Uterus (tissue), 4 donors: Measurements from ENCODE around the gene CHST11. TPM values are rescaled to one million over a fixed set of nuclear protein-coding genes. Genes with fewer than 3 reads are reported as not detected.

Experiments used
- DNase-seq, 2 donors: peaks; one replicate each; pipeline ENCODE4 v3.0.0-alpha.2; 2019 to 2020
- H3K27ac ChIP-seq, 2 donors: fragments of 200-600 bp; sonication (generic); 1 replicate in 1 of 2; 2 replicates in 1 of 2; pipeline ENCODE4 v1.5.1; 2016 to 2018
- H3K27me3 ChIP-seq, 2 donors: fragments of 200-600 bp; sonication (generic); one replicate each; pipeline ENCODE4 v1.5.1; 2018 to 2019; ENCODE audit warnings: control low read depth in 1 of 2
- H3K36me3 ChIP-seq, 2 donors: fragments of 200-600 bp; sonication (generic); one replicate each; pipeline ENCODE4 v1.5.1; 2019; ENCODE audit warnings: control low read depth in 1 of 2
- H3K4me1 ChIP-seq, 2 donors: fragments of 200-600 bp; sonication (generic); one replicate each; pipeline ENCODE4 v1.5.1; 2018 to 2019; ENCODE audit warnings: control low read depth in 1 of 2
- H3K4me3 ChIP-seq, 2 donors: fragments of 200-600 bp; sonication (generic); 1 replicate in 1 of 2; 2 replicates in 1 of 2; pipeline ENCODE4 v1.5.1; 2018 to 2019; ENCODE audit warnings: mild to moderate bottlenecking in 1 of 2
- H3K9me3 ChIP-seq, 2 donors: fragments of 200-600 bp; sonication (generic); one replicate each; pipeline ENCODE4 v1.5.1; 2019; ENCODE audit warnings: control low read depth in 1 of 2
- POLR2A ChIP-seq, 2 donors: fragments of 450-650 bp; IDR thresholded peaks; one replicate each; pipeline ENCODE4 v1.6.1; 2016; ENCODE audit warnings: antibody characterized with exemption in 2 of 2, mild to moderate bottlenecking in 1 of 2, moderate library complexity in 1 of 2
- intact Hi-C: fragments of 100-400 bp; cut with DNase I; formaldehyde crosslinking; loops from one replicate; pipeline ENCODE4 v1.15.1; 2023; ENCODE audit warnings: low total_unique reads
- total RNA-seq, 4 donors: library from RNA; depleted of rRNA in 3 of 4; stranded (reverse); fragments of >200 nt in 3 of 4; gene quantifications; one replicate each; pipeline versions ENCODE4 v1.1.0 to v1.2.4, GENCODE V29; 2014 to 2023
- TF ChIP-seq, protein P1 (sequence below), 4 experiments: fragments of 200-600 bp in 2 of 4; fragments of 450-650 bp in 2 of 4; sonication (generic) in 2 of 4; IDR thresholded peaks; one replicate each; pipeline ENCODE4 v1.5.1; 2016 to 2019; ENCODE audit warnings: antibody characterized with exemption in 4 of 4, mild to moderate bottlenecking in 2 of 4, moderate library complexity in 1 of 4
- donor health status: DM: yes; HTN: yes; CAD: no.

The CHST11 gene
- total RNA-seq, 4 donors from 2014 or later = 21.0 to 82.1 (median 58.7) TPM

DNA sequence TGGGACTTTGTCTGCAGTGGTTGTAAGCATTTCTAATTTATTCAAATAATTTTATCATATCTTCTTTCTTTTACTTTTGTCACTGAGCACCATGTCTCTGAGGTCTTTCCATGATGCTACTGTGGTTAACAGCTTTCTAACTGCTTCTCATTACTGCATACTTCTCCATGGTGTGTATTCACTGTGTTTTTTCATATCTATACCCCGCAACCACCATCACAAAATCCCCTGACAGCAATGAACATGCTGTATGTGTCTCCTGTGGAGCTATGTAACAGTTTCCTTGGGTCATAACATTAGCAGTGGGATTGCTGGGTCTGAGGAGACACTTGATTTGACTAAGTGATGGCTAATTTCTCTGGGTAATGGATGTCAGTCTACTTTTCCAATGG lies 29.2 kb upstream of the CHST11 start:
- intact Hi-C loops = no loop called here
- Histone ChIP-seq H3K4me3 (no peak overlapping the region), H3K9me3 (no peaks in the 10 kb centered on the region), H3K36me3 (no peaks in the 10 kb centered on the region), H3K4me1 (no peaks in the 10 kb centered on the region), H3K27ac (no peak overlapping the region), H3K27me3 (no peaks in the 10 kb centered on the region)
- DNase-seq = no peak
- TF ChIP-seq, protein P1, sequence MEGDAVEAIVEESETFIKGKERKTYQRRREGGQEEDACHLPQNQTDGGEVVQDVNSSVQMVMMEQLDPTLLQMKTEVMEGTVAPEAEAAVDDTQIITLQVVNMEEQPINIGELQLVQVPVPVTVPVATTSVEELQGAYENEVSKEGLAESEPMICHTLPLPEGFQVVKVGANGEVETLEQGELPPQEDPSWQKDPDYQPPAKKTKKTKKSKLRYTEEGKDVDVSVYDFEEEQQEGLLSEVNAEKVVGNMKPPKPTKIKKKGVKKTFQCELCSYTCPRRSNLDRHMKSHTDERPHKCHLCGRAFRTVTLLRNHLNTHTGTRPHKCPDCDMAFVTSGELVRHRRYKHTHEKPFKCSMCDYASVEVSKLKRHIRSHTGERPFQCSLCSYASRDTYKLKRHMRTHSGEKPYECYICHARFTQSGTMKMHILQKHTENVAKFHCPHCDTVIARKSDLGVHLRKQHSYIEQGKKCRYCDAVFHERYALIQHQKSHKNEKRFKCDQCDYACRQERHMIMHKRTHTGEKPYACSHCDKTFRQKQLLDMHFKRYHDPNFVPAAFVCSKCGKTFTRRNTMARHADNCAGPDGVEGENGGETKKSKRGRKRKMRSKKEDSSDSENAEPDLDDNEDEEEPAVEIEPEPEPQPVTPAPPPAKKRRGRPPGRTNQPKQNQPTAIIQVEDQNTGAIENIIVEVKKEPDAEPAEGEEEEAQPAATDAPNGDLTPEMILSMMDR (IDR thresholded peaks at IDR 0.05) = no peak
- no peak for TF ChIP-seq POLR2A (IDR thresholded peaks at IDR 0.05)

DNA sequence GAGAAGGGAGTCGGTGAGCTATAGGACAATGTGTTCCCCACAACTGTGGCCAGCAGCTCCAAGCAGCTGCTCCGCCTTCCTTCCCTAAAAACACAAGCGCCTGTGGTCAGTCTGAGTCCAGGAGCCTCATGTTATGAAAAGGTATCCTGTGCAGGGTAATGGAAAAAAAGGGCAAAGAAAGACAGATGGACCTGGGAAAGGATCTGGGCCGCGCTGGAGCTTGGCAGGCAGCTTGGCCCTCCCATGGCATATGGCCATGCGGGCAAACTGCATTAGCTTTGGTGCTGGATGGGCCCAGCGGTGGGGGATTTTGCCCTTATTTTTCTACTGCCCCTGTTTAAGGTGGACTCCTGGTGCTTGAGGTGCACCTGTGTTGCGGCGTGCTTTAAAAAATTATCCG lies 23.7 kb upstream of the CHST11 start:
- no peak for DNase-seq

DNA sequence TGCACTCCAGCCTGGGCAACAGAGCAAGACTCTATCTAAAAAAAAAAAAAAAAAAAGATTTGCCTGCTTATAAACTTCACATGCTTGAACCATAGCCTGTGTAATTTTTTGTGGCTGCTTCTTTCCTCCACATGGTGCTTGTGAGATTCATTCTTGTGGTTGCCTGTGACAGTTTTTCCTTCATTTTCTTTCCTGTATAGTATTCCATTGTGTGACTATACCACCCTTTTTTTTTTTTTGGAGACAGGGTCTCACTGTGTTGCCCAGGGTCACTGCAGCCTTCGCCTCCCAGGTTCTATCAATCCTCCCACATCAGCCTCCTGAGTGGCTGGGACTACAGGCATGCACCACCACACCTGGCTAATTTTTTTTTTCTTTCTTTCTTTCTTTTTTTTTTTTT lies 22.6 kb upstream of the CHST11 start:
- TF ChIP-seq, protein P1 (IDR thresholded peaks at IDR 0.05) = no peak
- no peak for TF ChIP-seq POLR2A (IDR thresholded peaks at IDR 0.05)
- H3K9me3 ChIP-seq = no peaks in the 10 kb centered on the region

More for the DNA sequence above, 23.7 kb upstream of the CHST11 start:
- TF ChIP-seq, protein P1 (IDR thresholded peaks at IDR 0.05) = no peak
- no peak for TF ChIP-seq POLR2A (IDR thresholded peaks at IDR 0.05)
- H3K27me3 ChIP-seq = no peaks in the 10 kb centered on the region
- H3K36me3 ChIP-seq = no peaks in the 10 kb centered on the region
- no peaks in the 10 kb centered on the region for H3K9me3 ChIP-seq
- intact Hi-C loops = no loop called here
- no peaks in the 10 kb centered on the region for H3K4me1 ChIP-seq
- H3K4me3 ChIP-seq = no peak overlapping the region
- no peak overlapping the region for H3K27ac ChIP-seq

DNA sequence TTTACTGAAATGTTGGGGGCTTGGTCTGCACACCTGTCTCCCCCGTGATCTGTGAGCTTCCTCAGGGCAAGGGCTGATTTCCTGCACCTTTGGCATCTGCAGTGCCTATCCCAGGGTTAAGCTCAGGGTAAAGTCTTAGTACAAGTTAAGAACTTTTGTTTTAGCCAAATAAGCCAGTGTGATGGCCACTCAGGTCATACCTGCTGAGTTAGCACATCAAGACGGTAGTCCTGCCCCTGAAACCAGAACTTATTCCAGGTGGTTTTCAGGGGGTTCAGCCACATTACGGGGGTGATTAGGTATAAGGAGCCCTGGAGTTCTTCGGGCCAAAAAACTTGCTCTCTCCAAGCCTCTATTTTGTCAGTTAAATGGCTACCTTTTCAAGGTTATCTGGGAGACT lies 21.6 kb upstream of the CHST11 start:
- H3K36me3 ChIP-seq = no peaks in the 10 kb centered on the region
- H3K27me3 ChIP-seq = no peaks in the 10 kb centered on the region
- H3K4me3 ChIP-seq = no peak overlapping the region
- DNase-seq = no peak
- no peaks in the 10 kb centered on the region for H3K4me1 ChIP-seq
- no peaks in the 10 kb centered on the region for H3K9me3 ChIP-seq
- H3K27ac ChIP-seq = no peak overlapping the region
- intact Hi-C loops = no loop called here
- TF ChIP-seq, protein P1 (IDR thresholded peaks at IDR 0.05) = no peak
- no peak for TF ChIP-seq POLR2A (IDR thresholded peaks at IDR 0.05)

More for the DNA sequence above, 22.6 kb upstream of the CHST11 start:
- DNase-seq = no peak
- Histone ChIP-seq H3K27me3 (no peaks in the 10 kb centered on the region), H3K27ac (no peak overlapping the region), H3K4me1 (no peaks in the 10 kb centered on the region), H3K36me3 (no peaks in the 10 kb centered on the region), H3K4me3 (no peak overlapping the region)
- intact Hi-C loops = no loop called here

DNA sequence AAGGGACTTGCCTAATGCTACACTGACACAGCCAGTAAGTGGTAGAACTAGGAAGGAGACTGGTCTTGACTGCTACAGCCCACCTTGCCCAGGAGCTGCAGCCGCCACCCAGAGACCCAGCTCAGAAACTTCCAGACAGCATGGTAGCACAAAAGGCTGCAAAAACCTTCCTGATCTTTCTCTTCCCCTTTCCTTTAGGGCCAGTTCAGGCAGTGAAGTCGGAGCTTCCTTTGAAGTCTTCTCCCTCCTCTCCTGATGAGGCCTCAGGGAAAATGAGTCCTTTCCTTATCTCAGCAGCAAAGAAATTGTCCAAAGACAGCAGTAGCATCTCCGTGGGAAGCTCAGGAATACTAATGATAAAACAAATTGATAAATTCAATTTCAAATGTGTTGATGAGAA lies 21.0 kb upstream of the CHST11 start:
- TF ChIP-seq, protein P1 (IDR thresholded peaks at IDR 0.05) = no peak
- no peak for TF ChIP-seq POLR2A (IDR thresholded peaks at IDR 0.05)
- no peak overlapping the region for H3K27ac ChIP-seq
- no peaks in the 10 kb centered on the region for H3K36me3 ChIP-seq
- no peak for DNase-seq
- no peaks in the 10 kb centered on the region for H3K27me3 ChIP-seq
- H3K4me1 ChIP-seq = no peaks in the 10 kb centered on the region
- intact Hi-C loops = no loop called here
- no peak overlapping the region for H3K4me3 ChIP-seq
- no peaks in the 10 kb centered on the region for H3K9me3 ChIP-seq
